Mucosa of descending colon (tissue), 3 donors: ENCODE measurements around the gene AFMID. TPM values are rescaled to one million over a fixed set of nuclear protein-coding genes. Genes with fewer than 3 reads are reported as not detected.

Experiments used
- ATAC-seq: fragments of 200-7000 bp; cut with Tn5 transposase; one replicate; pipeline ENCODE4 v1.9.1; 2020; ENCODE audit warnings: mild to moderate bottlenecking, moderate library complexity
- DNase-seq, 3 donors: peaks; one replicate each; pipeline ENCODE4 v3.0.0-alpha.2; 2020
- H3K36me3 ChIP-seq: fragments of 200-600 bp; one replicate; pipeline ENCODE4 v1.8.0; 2021; ENCODE audit warnings: low read depth, mild to moderate bottlenecking
- H3K4me1 ChIP-seq: fragments of 200-600 bp; one replicate; pipeline ENCODE4 v1.8.0; 2021; ENCODE audit warnings: low read depth, mild to moderate bottlenecking
- H3K4me3 ChIP-seq: fragments of 200-600 bp; one replicate; pipeline ENCODE4 v1.8.0; 2021; ENCODE audit warnings: mild to moderate bottlenecking
- H3K9me3 ChIP-seq: fragments of 200-600 bp; one replicate; pipeline ENCODE4 v1.8.0; 2021; ENCODE audit warnings: mild to moderate bottlenecking
- intact Hi-C, 2 donors: fragments of 100-400 bp; cut with DNase I in 1 of 2; cut with micrococcal nuclease in 1 of 2; formaldehyde crosslinking; loops; one replicate each; pipeline versions ENCODE4 v1.11.0 to v1.11.1; 2022; cut with DNase I, micrococcal nuclease
- total RNA-seq, 3 donors: library from RNA; stranded (reverse); fragmentation: NEBNext Ultra II Directional in 2 of 3; extraction: Animal tissue kit (Norgen Biotek cat#: 25700) in 2 of 3; gene quantifications; one replicate each; pipeline versions ENCODE4 v1.2.1 to v1.2.4, GENCODE V29; 2021 to 2023
- TF ChIP-seq, protein P1 (sequence below): fragments of 200-600 bp; IDR thresholded peaks from one replicate; pipeline ENCODE4 v1.8.0; 2022; ENCODE audit warnings: antibody characterized with exemption, mild to moderate bottlenecking
- donor health status: DM: no; HTN: no; CAD: no; lungs with moderate emphysema.
- donor health status: DM: no; HTN: no; CAD: no.
- donor health status: DM: no; HTN: yes; CAD: no.

AFMID gene
- total RNA-seq, 3 donors from 2014 or later = 14.2 to 39.9 (median 27.9) TPM

DNA sequence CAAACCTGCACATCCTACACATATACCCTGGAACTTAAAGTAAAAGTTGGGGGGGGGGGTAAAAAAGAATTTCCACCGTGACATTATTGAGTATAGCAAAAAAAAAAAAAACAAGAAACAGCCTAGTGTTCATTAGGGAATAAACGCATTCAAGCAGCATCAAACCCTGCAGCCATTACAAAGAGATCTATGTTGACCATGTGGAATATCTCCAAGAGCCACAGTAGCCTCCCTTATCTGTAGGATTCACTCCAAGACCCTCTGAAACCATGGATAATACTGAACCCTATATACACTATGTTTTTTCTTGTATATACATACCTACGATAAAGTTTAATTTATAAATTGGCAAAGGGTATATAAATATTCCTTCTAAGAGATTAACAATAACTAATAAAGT is 21.3 kb downstream of the AFMID start:
- Histone ChIP-seq H3K9me3 (no peaks in the 10 kb centered on the region), H3K4me3 (no peak overlapping the region), H3K4me1 (no peaks in the 10 kb centered on the region), H3K36me3 (no peaks in the 10 kb centered on the region)
- ATAC-seq = no peak
- intact Hi-C loops = no loop called here
- DNase-seq = no peak
- TF ChIP-seq, protein P1, sequence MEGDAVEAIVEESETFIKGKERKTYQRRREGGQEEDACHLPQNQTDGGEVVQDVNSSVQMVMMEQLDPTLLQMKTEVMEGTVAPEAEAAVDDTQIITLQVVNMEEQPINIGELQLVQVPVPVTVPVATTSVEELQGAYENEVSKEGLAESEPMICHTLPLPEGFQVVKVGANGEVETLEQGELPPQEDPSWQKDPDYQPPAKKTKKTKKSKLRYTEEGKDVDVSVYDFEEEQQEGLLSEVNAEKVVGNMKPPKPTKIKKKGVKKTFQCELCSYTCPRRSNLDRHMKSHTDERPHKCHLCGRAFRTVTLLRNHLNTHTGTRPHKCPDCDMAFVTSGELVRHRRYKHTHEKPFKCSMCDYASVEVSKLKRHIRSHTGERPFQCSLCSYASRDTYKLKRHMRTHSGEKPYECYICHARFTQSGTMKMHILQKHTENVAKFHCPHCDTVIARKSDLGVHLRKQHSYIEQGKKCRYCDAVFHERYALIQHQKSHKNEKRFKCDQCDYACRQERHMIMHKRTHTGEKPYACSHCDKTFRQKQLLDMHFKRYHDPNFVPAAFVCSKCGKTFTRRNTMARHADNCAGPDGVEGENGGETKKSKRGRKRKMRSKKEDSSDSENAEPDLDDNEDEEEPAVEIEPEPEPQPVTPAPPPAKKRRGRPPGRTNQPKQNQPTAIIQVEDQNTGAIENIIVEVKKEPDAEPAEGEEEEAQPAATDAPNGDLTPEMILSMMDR = no peak

DNA sequence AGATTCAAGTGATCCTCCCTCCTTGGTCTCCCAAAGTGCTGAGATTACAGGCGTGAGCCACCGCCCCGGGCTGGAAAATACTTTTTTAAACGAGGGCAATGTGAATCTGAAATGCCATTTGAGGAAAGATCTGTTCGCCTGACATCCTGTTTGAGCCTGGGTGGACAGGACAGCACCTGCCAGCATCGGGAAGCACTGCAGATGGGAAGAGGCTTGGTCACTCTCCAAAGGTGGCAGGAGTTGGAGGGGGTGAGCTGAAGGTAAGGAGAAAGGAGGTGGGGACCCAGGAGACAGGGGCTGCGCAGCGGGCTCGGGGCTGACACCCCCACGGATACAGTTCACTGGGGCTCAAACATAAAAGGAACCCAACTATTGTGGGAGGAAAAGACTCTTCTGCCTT is 22.9 kb downstream of the AFMID start:
- DNase-seq (no peak), ATAC-seq (no peak)
- Histone ChIP-seq H3K4me3 (no peak overlapping the region), H3K36me3 (no peaks in the 10 kb centered on the region), H3K9me3 (no peaks in the 10 kb centered on the region), H3K4me1 (peaks cover 9% of the 10 kb centered on the region)
- TF ChIP-seq, protein P1 = no peak
- intact Hi-C loops = no loop called here

DNA sequence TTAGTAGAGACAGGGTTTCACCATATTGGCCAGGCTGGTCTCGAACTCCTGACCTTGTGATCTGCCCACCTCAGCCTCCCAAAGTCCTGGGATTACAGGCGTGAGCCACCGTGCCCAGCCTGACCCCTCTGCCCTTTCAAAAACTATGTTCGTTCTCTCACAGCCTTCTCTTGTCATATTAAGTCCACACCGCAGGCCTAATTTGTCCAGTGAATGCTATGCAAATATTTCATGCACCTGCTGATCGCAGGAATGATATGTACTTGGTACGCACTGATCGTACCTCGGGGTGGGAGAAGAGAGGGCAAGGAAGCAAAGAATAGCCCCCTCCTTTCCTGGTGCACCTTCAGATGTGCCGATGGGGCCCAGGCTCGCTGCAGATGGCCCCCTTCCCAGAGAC is 23.9 kb downstream of the AFMID start:
- H3K36me3 ChIP-seq = no peaks in the 10 kb centered on the region
- peaks cover 9% of the 10 kb centered on the region for H3K4me1 ChIP-seq
- H3K9me3 ChIP-seq = no peaks in the 10 kb centered on the region
- TF ChIP-seq, protein P1 = no peak
- DNase-seq (no peak), ATAC-seq (no peak)
- intact Hi-C loops = no loop called here
- H3K4me3 ChIP-seq = no peak overlapping the region

DNA sequence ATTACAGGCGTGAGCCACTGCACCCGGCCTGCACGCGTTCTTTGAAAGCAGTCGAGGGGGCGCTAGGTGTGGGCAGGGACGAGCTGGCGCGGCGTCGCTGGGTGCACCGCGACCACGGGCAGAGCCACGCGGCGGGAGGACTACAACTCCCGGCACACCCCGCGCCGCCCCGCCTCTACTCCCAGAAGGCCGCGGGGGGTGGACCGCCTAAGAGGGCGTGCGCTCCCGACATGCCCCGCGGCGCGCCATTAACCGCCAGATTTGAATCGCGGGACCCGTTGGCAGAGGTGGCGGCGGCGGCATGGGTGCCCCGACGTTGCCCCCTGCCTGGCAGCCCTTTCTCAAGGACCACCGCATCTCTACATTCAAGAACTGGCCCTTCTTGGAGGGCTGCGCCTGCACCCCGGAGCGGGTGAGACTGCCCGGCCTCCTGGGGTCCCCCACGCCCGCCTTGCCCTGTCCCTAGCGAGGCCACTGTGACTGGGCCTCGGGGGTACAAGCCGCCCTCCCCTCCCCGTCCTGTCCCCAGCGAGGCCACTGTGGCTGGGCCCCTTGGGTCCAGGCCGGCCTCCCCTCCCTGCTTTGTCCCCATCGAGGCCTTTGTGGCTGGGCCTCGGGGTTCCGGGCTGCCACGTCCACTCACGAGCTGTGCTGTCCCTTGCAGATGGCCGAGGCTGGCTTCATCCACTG is 27.0 kb downstream of the AFMID start, which contains the start of gene BIRC5:
Gene BIRC5 (plus strand): TSS at position 238 of the 690 bp plus-strand sequence. CDS start 64 bp downstream, at position 302.
- peaks cover 9% of the 10 kb centered on the region for H3K4me1 ChIP-seq
- TF ChIP-seq, protein P1 = no peak
- H3K36me3 ChIP-seq = no peaks in the 10 kb centered on the region
- intact Hi-C loops = no loop called here
- no peaks in the 10 kb centered on the region for H3K9me3 ChIP-seq
- peak within 1 kb of the TSS; percentile 7 for H3K4me3 ChIP-seq
- peak; percentile 100 for ATAC-seq
- DNase-seq = peak; percentile 92 to 95 (median 93)

DNA sequence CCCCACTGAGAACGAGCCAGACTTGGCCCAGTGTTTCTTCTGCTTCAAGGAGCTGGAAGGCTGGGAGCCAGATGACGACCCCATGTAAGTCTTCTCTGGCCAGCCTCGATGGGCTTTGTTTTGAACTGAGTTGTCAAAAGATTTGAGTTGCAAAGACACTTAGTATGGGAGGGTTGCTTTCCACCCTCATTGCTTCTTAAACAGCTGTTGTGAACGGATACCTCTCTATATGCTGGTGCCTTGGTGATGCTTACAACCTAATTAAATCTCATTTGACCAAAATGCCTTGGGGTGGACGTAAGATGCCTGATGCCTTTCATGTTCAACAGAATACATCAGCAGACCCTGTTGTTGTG is 27.5 kb downstream of the AFMID start:
- peaks cover 9% of the 10 kb centered on the region for H3K4me1 ChIP-seq
- TF ChIP-seq, protein P1 = no peak
- ATAC-seq = no peak
- DNase-seq = no peak
- no peaks in the 10 kb centered on the region for H3K36me3 ChIP-seq
- no peak overlapping the region for H3K4me3 ChIP-seq
- H3K9me3 ChIP-seq = no peaks in the 10 kb centered on the region
- intact Hi-C loops = no loop called here
